HepG2 (cell line): Measurements from ENCODE around the gene FAM221A. TPM values are rescaled to one million over a fixed set of nuclear protein-coding genes. Genes with fewer than 3 reads are reported as not detected.
A peak's percentile ranks its signal among the peaks of the same experiment; 100 is the strongest.

ENCODE experiments used
- BRCA1 ChIP-seq: sonication (generic); formaldehyde crosslinking; IDR thresholded peaks from 2 replicates; pipeline ENCODE4 v1.4.0; 2020; ENCODE audit warnings: missing genetic modification reagents
- CHD2 ChIP-seq: IDR thresholded peaks from 2 replicates; pipeline ENCODE4 v1.6.1; 2011; ENCODE audit warnings: low read depth, low read length, improper control_type of control experiment
- JUND ChIP-seq: sonication (generic); formaldehyde crosslinking; IDR thresholded peaks from 2 replicates; pipeline ENCODE4 v1.8.0; 2022; ENCODE audit warnings: mild to moderate bottlenecking, missing genetic modification reagents
- KDM1A ChIP-seq: IDR thresholded peaks from 2 replicates; pipeline ENCODE4 v1.6.1; 2016; ENCODE audit warnings: missing compliant biosample characterization
- KLF9 ChIP-seq: IDR thresholded peaks from 2 replicates; pipeline ENCODE4 v1.6.1; 2016; ENCODE audit warnings: low read depth
- MZF1 ChIP-seq: sonication (generic); formaldehyde crosslinking; IDR thresholded peaks from 2 replicates; pipeline ENCODE4 v1.8.1; 2023; ENCODE audit warnings: mild to moderate bottlenecking, missing genetic modification reagents, borderline replicate concordance
- NR2F1 ChIP-seq, 2 experiments: fragments of 450-650 bp in 1 of 2; formaldehyde crosslinking in 1 of 2; IDR thresholded peaks; 2 replicates each; pipeline versions ENCODE4 v1.5.0 to v1.6.1; 2016 to 2020; ENCODE audit warnings: mild to moderate bottlenecking in 1 of 2, missing compliant biosample characterization in 1 of 2, missing genetic modification reagents in 1 of 2, moderate library complexity in 1 of 2
- SRSF4 ChIP-seq: fragments of 200-400 bp; formaldehyde crosslinking; IDR thresholded peaks from one replicate; pipeline ENCODE4 v1.6.1; 2018; ENCODE audit warnings: mild to moderate bottlenecking, low read depth, low read length, moderate library complexity; ENCODE audit not compliant: poor library complexity, severe bottlenecking
- ZMAT3 ChIP-seq: sonication (generic); formaldehyde crosslinking; conservative IDR thresholded peaks from 2 replicates; pipeline ENCODE4 v1.7.0; 2021; ENCODE audit warnings: missing genetic modification reagents
- ZNF562 ChIP-seq: sonication (generic); formaldehyde crosslinking; IDR thresholded peaks from 2 replicates; pipeline ENCODE4 v1.8.0; 2022; ENCODE audit warnings: missing genetic modification reagents, borderline replicate concordance
- ZNF687 ChIP-seq: sonication (generic); formaldehyde crosslinking; IDR thresholded peaks from 2 replicates; pipeline ENCODE4 v1.5.1; 2020; ENCODE audit warnings: mild to moderate bottlenecking, missing genetic modification reagents, moderate library complexity
- ZNF782 ChIP-seq: sonication (generic); formaldehyde crosslinking; IDR thresholded peaks from 2 replicates; pipeline ENCODE4 v1.4.0; 2020; ENCODE audit warnings: missing genetic modification reagents, mild to moderate bottlenecking, borderline replicate concordance
- ZNF879 ChIP-seq: sonication (generic); formaldehyde crosslinking; IDR thresholded peaks from 2 replicates; pipeline ENCODE4 v1.8.1; 2023; ENCODE audit warnings: missing genetic modification reagents
- ZNF883 ChIP-seq: sonication (generic); formaldehyde crosslinking; IDR thresholded peaks from 2 replicates; pipeline ENCODE4 v1.5.1; 2020; ENCODE audit warnings: mild to moderate bottlenecking, missing genetic modification reagents; ENCODE audit errors: not compliant biosample characterization
- ZSCAN21 ChIP-seq: sonication (generic); formaldehyde crosslinking; IDR thresholded peaks from 2 replicates; pipeline ENCODE4 v1.8.0; 2022; ENCODE audit warnings: mild to moderate bottlenecking, missing genetic modification reagents, moderate library complexity, borderline replicate concordance
- polyA plus RNA-seq, 8 experiments: library from polyadenylated mRNA; depleted of rRNA in 3 of 8; stranded (reverse) in 7 of 8; unstranded in 1 of 8; fragments of >200 nt; fragmentation: Illumina TruSeq in 4 of 8; extraction: Trizol in 4 of 8; gene quantifications; 2 replicates each; pipeline versions ENCODE4 v1.2.1 to v1.2.3, GENCODE V29; 2011 to 2016; ENCODE audit warnings: low read depth in 4 of 8, missing spikeins in 1 of 8, mixed read lengths in 1 of 8; ENCODE audit not compliant: insufficient read depth in 1 of 8
- total RNA-seq, 5 experiments: library from RNA; depleted of rRNA; stranded (reverse); fragments of >200 nt; fragmentation: Illumina TruSeq; extraction: Trizol; gene quantifications; 2 replicates each; pipeline ENCODE4 v1.2.3, GENCODE V29; 2016; ENCODE audit warnings: low read depth in 1 of 5
- TF ChIP-seq, protein P1 (sequence below): sonication (generic); formaldehyde crosslinking; IDR thresholded peaks from 2 replicates; pipeline ENCODE4 v1.5.0; 2020; ENCODE audit warnings: missing genetic modification reagents
- TF ChIP-seq, protein P2 (sequence below): sonication (generic); formaldehyde crosslinking; IDR thresholded peaks from 2 replicates; pipeline ENCODE4 v1.8.1; 2023; ENCODE audit warnings: missing genetic modification reagents, mild to moderate bottlenecking, borderline replicate concordance
- TF ChIP-seq, protein P3 (sequence below): sonication (generic); formaldehyde crosslinking; IDR thresholded peaks from 2 replicates; pipeline ENCODE4 v1.9.0; 2021; ENCODE audit warnings: missing genetic modification reagents, borderline replicate concordance
- TF ChIP-seq, protein P4 (sequence below): IDR thresholded peaks from 2 replicates; pipeline ENCODE4 v1.6.1; 2012; ENCODE audit warnings: low read depth, low read length, improper control_type of control experiment
- TF ChIP-seq, protein P5 (sequence below): IDR thresholded peaks from 2 replicates; pipeline ENCODE4 v1.6.1; 2016; ENCODE audit warnings: low read depth, borderline replicate concordance

The FAM221A gene
- total and polyA plus RNA-seq, 2 of the 13 experiments (the other 11 are each of a cell fraction or from before 2014, with no cell fraction given): 0.08 TPM; not detected in 1

DNA sequence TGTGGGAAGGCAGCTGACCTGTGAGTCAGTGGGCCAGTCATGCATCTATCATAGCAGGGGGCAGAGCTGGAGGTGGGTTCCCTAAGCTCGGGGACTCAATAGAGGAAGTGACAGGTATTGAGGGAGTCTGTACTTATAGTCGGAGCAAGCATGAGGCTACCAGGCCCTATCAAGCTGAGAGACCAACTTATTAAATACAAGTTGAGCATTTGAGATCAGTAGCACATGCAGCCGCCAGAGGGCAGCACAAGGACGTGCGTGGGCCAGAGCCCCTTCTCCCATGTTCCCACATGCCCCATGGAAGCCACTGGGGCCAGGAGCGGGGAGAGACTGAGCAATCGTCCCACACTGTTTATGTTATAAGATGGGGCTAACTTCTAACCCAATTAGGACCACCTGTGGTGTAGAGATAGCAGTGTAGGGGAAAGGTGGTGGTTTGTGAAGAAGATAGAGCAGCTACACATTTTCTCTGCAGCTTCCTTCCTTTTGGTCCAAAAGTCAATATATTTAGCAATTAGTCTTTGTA is 17.0 kb downstream of the FAM221A start (continued):
- TF ChIP-seq ZNF687 (no peak), ZMAT3 (CRISPR knock-in tag) (no peak), KDM1A (CRISPR knock-in tag) (no peak), ZNF562 (CRISPR knock-in tag) (no peak), KLF9 (no peak), JUND (no peak), ZNF782 (CRISPR knock-in tag) (no peak), BRCA1 (no peak), ZNF883 (CRISPR knock-in tag) (no peak), SRSF4 (no peak), ZNF879 (CRISPR knock-in tag) (no peak), MZF1 (no peak), ZSCAN21 (CRISPR knock-in tag) (no peak), CHD2 (no peak), NR2F1 (CRISPR knock-in tag; IDR thresholded peaks at IDR 0.05) (no peak)
- TF ChIP-seq, protein P1, sequence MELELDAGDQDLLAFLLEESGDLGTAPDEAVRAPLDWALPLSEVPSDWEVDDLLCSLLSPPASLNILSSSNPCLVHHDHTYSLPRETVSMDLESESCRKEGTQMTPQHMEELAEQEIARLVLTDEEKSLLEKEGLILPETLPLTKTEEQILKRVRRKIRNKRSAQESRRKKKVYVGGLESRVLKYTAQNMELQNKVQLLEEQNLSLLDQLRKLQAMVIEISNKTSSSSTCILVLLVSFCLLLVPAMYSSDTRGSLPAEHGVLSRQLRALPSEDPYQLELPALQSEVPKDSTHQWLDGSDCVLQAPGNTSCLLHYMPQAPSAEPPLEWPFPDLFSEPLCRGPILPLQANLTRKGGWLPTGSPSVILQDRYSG (CRISPR knock-in tag): no peak
- TF ChIP-seq, protein P2, sequence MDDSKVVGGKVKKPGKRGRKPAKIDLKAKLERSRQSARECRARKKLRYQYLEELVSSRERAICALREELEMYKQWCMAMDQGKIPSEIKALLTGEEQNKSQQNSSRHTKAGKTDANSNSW (CRISPR knock-in tag): no peak
- TF ChIP-seq, protein P3, sequence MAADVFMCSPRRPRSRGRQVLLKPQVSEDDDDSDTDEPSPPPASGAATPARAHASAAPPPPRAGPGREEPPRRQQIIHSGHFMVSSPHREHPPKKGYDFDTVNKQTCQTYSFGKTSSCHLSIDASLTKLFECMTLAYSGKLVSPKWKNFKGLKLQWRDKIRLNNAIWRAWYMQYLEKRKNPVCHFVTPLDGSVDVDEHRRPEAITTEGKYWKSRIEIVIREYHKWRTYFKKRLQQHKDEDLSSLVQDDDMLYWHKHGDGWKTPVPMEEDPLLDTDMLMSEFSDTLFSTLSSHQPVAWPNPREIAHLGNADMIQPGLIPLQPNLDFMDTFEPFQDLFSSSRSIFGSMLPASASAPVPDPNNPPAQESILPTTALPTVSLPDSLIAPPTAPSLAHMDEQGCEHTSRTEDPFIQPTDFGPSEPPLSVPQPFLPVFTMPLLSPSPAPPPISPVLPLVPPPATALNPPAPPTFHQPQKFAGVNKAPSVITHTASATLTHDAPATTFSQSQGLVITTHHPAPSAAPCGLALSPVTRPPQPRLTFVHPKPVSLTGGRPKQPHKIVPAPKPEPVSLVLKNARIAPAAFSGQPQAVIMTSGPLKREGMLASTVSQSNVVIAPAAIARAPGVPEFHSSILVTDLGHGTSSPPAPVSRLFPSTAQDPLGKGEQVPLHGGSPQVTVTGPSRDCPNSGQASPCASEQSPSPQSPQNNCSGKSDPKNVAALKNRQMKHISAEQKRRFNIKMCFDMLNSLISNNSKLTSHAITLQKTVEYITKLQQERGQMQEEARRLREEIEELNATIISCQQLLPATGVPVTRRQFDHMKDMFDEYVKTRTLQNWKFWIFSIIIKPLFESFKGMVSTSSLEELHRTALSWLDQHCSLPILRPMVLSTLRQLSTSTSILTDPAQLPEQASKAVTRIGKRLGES (CRISPR knock-in tag): no peak
- TF ChIP-seq, protein P4, sequence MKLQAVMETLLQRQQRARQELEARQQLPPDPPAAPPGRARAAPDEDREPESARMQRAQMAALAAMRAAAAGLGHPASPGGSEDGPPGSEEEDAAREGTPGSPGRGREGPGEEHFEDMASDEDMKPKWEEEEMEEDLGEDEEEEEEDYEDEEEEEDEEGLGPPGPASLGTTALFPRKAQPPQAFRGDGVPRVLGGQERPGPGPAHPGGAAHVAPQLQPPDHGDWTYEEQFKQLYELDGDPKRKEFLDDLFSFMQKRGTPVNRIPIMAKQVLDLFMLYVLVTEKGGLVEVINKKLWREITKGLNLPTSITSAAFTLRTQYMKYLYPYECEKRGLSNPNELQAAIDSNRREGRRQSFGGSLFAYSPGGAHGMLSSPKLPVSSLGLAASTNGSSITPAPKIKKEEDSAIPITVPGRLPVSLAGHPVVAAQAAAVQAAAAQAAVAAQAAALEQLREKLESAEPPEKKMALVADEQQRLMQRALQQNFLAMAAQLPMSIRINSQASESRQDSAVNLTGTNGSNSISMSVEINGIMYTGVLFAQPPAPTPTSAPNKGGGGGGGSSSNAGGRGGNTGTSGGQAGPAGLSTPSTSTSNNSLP: peak; percentile 73; the same call in 1 of the 2 replicates
- TF ChIP-seq, protein P5, sequence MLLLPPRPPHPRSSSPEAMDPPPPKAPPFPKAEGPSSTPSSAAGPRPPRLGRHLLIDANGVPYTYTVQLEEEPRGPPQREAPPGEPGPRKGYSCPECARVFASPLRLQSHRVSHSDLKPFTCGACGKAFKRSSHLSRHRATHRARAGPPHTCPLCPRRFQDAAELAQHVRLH (CRISPR knock-in tag): no peak
